H1 (cell line): ENCODE measurements around the gene CIRBP. TPM values are rescaled to one million over a fixed set of nuclear protein-coding genes. Genes with fewer than 3 reads are reported as not detected.

Experiments
- CTCF ChIA-PET: fragments of 300-600 bp; sonication (Branson Sonifier 250); formaldehyde crosslinking; loops from one replicate; lab custom pipeline; 2021; ENCODE audit not compliant: partially characterized antibody; lab: Charles Lee
- POLR2A ChIA-PET: fragments of 300-600 bp; sonication (Branson Sonifier 250); formaldehyde crosslinking; loops from one replicate; lab custom pipeline; 2021; ENCODE audit warnings: inconsistent platforms; ENCODE audit not compliant: partially characterized antibody; lab: Charles Lee
- DNase-seq, 2 experiments: peaks; one replicate each; pipeline versions ENCODE4 v3.0.0 to v3.0.0-alpha.2; 2010 to 2022; ENCODE audit warnings: low spot score in 2 of 2, low read depth in 1 of 2, mixed read lengths in 1 of 2
- FAIRE-seq: peaks from 2 replicates; lab custom pipeline; 2011; peaks lifted over from hg19 to GRCh38; lab: Jason Lieb, UNC
- H2AFZ ChIP-seq: 2 replicates; pipeline ENCODE4 v1.8.1; 2012; ENCODE audit warnings: low read length, inconsistent platforms
- H2AK5ac ChIP-seq: 2 replicates; pipeline ENCODE4 v1.6.1; 2013; ENCODE audit warnings: low read depth, low read length
- H2BK120ac ChIP-seq: replicated peaks from 2 replicates; pipeline ENCODE3; 2013; ENCODE audit warnings: low read depth, low read length, inconsistent platforms
- H2BK12ac ChIP-seq: 2 replicates; pipeline ENCODE4 v1.6.1; 2013; ENCODE audit warnings: low read depth, low read length
- H2BK15ac ChIP-seq: 2 replicates; pipeline ENCODE4 v1.6.1; 2013; ENCODE audit warnings: low read length
- H2BK20ac ChIP-seq: 2 replicates; pipeline ENCODE4 v1.6.1; 2013; ENCODE audit warnings: low read length
- H2BK5ac ChIP-seq: 2 replicates; pipeline ENCODE4 v1.6.1; 2013; ENCODE audit warnings: low read depth, low read length
- H3K14ac ChIP-seq: 2 replicates; pipeline ENCODE4 v1.6.1; 2013; ENCODE audit warnings: inconsistent platforms; ENCODE audit not compliant: insufficient read length
- H3K18ac ChIP-seq: 2 replicates; pipeline ENCODE4 v1.6.1; 2013; ENCODE audit warnings: low read length; ENCODE audit errors: extremely low read depth
- H3K23ac ChIP-seq: 2 replicates; pipeline ENCODE4 v1.6.1; 2013; ENCODE audit warnings: inconsistent platforms; ENCODE audit not compliant: insufficient read length
- H3K23me2 ChIP-seq: 2 replicates; pipeline ENCODE4 v1.6.1; 2013; ENCODE audit warnings: low read depth, low read length
- H3K27ac ChIP-seq: 2 replicates; pipeline ENCODE4 v1.6.1; 2011; ENCODE audit warnings: low read depth, low read length, inconsistent platforms
- H3K27me3 ChIP-seq, 4 experiments: replicated peaks in 1 of 4; 1 replicate in 1 of 4; 2 replicates in 3 of 4; pipeline versions ENCODE4 v1.6.1 to v1.8.1; 2011 to 2013; ENCODE audit warnings: low read length in 3 of 4, mild to moderate bottlenecking in 3 of 4, inconsistent platforms in 2 of 4, mixed read lengths in 2 of 4, moderate library complexity in 1 of 4; ENCODE audit not compliant: control insufficient read depth in 3 of 4, insufficient read depth in 3 of 4; ENCODE audit errors: extremely low read depth in 1 of 4
- H3K36me3 ChIP-seq, 4 experiments: 2 replicates each; pipeline versions ENCODE4 v1.6.1 to v1.8.1; 2011 to 2013; ENCODE audit warnings: mild to moderate bottlenecking in 4 of 4, low read length in 3 of 4, moderate library complexity in 2 of 4, control low read depth in 1 of 4, inconsistent platforms in 1 of 4; ENCODE audit not compliant: insufficient read depth in 4 of 4, control insufficient read depth in 2 of 4
- H3K4ac ChIP-seq: replicated peaks from 2 replicates; pipeline ENCODE3; 2013; ENCODE audit warnings: low read length, low read depth, mixed read lengths, inconsistent platforms; ENCODE audit not compliant: insufficient read length
- H3K4me1 ChIP-seq, 4 experiments: replicated peaks in 1 of 4; 1 replicate in 1 of 4; 2 replicates in 3 of 4; pipeline versions ENCODE4 v1.6.1 to v1.8.1; 2011 to 2013; ENCODE audit warnings: low read length in 3 of 4, inconsistent platforms in 2 of 4, mixed read lengths in 1 of 4; ENCODE audit not compliant: insufficient read depth in 4 of 4, control insufficient read depth in 3 of 4
- H3K4me2 ChIP-seq, 2 experiments: 2 replicates each; pipeline versions ENCODE4 v1.6.1 to v1.8.1; 2011 to 2013; ENCODE audit warnings: low read depth in 2 of 2, low read length in 2 of 2, control low read depth in 1 of 2, inconsistent platforms in 1 of 2, mild to moderate bottlenecking in 1 of 2; ENCODE audit not compliant: insufficient read depth in 1 of 2
- H3K4me3 ChIP-seq, 4 experiments: fragments of 200-600, 300-600 bp in 1 of 4; sonication (generic), shearing (Covaris generic), sonication (Bioruptor Twin) in 1 of 4; 2 replicates each; pipeline versions ENCODE4 v1.5.1 to v1.8.1; 2011 to 2016; ENCODE audit warnings: low read length in 4 of 4, low read depth in 3 of 4, control low read depth in 2 of 4, inconsistent platforms in 2 of 4, mild to moderate bottlenecking in 2 of 4, mixed read lengths in 1 of 4, moderate library complexity in 1 of 4; ENCODE audit not compliant: insufficient read depth in 2 of 4; ENCODE audit errors: extremely low read depth in 1 of 4
- H3K56ac ChIP-seq: replicated peaks from 2 replicates; pipeline ENCODE3; 2013; ENCODE audit warnings: low read depth, mild to moderate bottlenecking, mixed read lengths, low read length, inconsistent platforms; ENCODE audit not compliant: insufficient read length
- H3K79me1 ChIP-seq: 2 replicates; pipeline ENCODE4 v1.6.1; 2013; ENCODE audit warnings: low read depth, low read length, control low read depth
- H3K79me2 ChIP-seq, 2 experiments: 2 replicates each; pipeline versions ENCODE4 v1.6.1 to v1.8.1; 2012 to 2013; ENCODE audit warnings: low read length in 2 of 2, mild to moderate bottlenecking in 2 of 2, inconsistent platforms in 1 of 2; ENCODE audit not compliant: insufficient read depth in 2 of 2, control insufficient read depth in 1 of 2
- H3K9ac ChIP-seq, 4 experiments: replicated peaks in 1 of 4; 1 replicate in 1 of 4; 2 replicates in 3 of 4; pipeline versions ENCODE4 v1.6.1 to v1.8.1; 2011 to 2013; ENCODE audit warnings: low read depth in 3 of 4, low read length in 3 of 4, control low read depth in 2 of 4, mild to moderate bottlenecking in 2 of 4, moderate library complexity in 2 of 4, inconsistent platforms in 1 of 4; ENCODE audit errors: extremely low read depth in 1 of 4
- H3K9me3 ChIP-seq, 2 experiments: 2 replicates each; pipeline versions ENCODE4 v1.6.1 to v1.8.1; 2012 to 2013; ENCODE audit warnings: mild to moderate bottlenecking in 2 of 2, moderate library complexity in 2 of 2, control low read depth in 1 of 2, inconsistent platforms in 1 of 2, low read depth in 1 of 2, low read length in 1 of 2, mixed read lengths in 1 of 2; ENCODE audit not compliant: insufficient read depth in 2 of 2
- H4K20me1 ChIP-seq, 2 experiments: replicated peaks in 1 of 2; 2 replicates each; pipeline versions ENCODE3 to v1.8.1; 2011 to 2013; ENCODE audit warnings: inconsistent platforms in 2 of 2, low read length in 2 of 2, mild to moderate bottlenecking in 1 of 2; ENCODE audit not compliant: insufficient read depth in 2 of 2, control insufficient read depth in 1 of 2
- H4K5ac ChIP-seq: 2 replicates; pipeline ENCODE4 v1.6.1; 2013; ENCODE audit warnings: low read length, low read depth, mixed read lengths, inconsistent platforms; ENCODE audit not compliant: insufficient read length
- H4K8ac ChIP-seq: 2 replicates; pipeline ENCODE4 v1.8.0; 2013; ENCODE audit warnings: mild to moderate bottlenecking, moderate library complexity, low read length, inconsistent platforms; ENCODE audit not compliant: insufficient read depth; ENCODE audit errors: extremely low read depth
- H4K91ac ChIP-seq: replicated peaks from 2 replicates; pipeline ENCODE3; 2013; ENCODE audit warnings: low read length, mixed read lengths, inconsistent platforms; ENCODE audit not compliant: insufficient read length
- BRCA1 ChIP-seq: IDR thresholded peaks from 2 replicates; pipeline ENCODE4 v1.6.1; 2012; ENCODE audit warnings: low read depth, low read length, improper control_type of control experiment
- CBX8 ChIP-seq: fragments of 300-800, 300-1000 bp; sonication (generic); IDR thresholded peaks from 2 replicates; pipeline ENCODE4 v1.7.1; 2016; ENCODE audit warnings: low read depth, low read length, borderline replicate concordance
- CHD1 ChIP-seq: IDR thresholded peaks from 2 replicates; pipeline ENCODE4 v1.6.1; 2012; ENCODE audit warnings: low read depth, low read length, improper control_type of control experiment
- EP300 ChIP-seq, 2 experiments: IDR thresholded peaks; 1 replicate in 1 of 2; 2 replicates in 1 of 2; pipeline ENCODE4 v1.6.1; 2011 to 2012; ENCODE audit warnings: low read depth in 2 of 2, low read length in 2 of 2, mild to moderate bottlenecking in 2 of 2, borderline replicate concordance in 1 of 2, inconsistent platforms in 1 of 2, moderate library complexity in 1 of 2
- JUND ChIP-seq: IDR thresholded peaks from 2 replicates; pipeline ENCODE4 v1.6.1; 2011; ENCODE audit warnings: mild to moderate bottlenecking, improper control_type of control experiment, low read length
- PHF8 ChIP-seq: fragments of 200-600 bp; sonication (generic); conservative IDR thresholded peaks from 2 replicates; pipeline ENCODE4 v1.7.1; 2012; ENCODE audit warnings: low read depth, mild to moderate bottlenecking, inconsistent platforms, low read length, moderate library complexity
- RAD21 ChIP-seq, 2 experiments: IDR thresholded peaks in 1 of 2; conservative IDR thresholded peaks in 1 of 2; 2 replicates each; pipeline ENCODE4 v1.6.1; 2011; ENCODE audit warnings: low read depth in 2 of 2, low read length in 2 of 2, improper control_type of control experiment in 1 of 2, inconsistent platforms in 1 of 2, mild to moderate bottlenecking in 1 of 2, moderate library complexity in 1 of 2
- RBBP5 ChIP-seq: IDR thresholded peaks from 2 replicates; pipeline ENCODE4 v1.7.1; 2012; ENCODE audit warnings: low read depth, mild to moderate bottlenecking, inconsistent platforms, low read length, moderate library complexity, borderline replicate concordance
- RXRA ChIP-seq: IDR thresholded peaks from 2 replicates; pipeline ENCODE4 v1.6.1; 2011; ENCODE audit warnings: low read depth, mild to moderate bottlenecking, low read length, moderate library complexity; ENCODE audit not compliant: insufficient read depth
- SAP30 ChIP-seq: fragments of 300-600 bp; sonication (generic); IDR thresholded peaks from 2 replicates; pipeline ENCODE4 v1.7.1; 2012; ENCODE audit warnings: low read length, moderate library complexity, mild to moderate bottlenecking, inconsistent platforms; ENCODE audit not compliant: insufficient read depth, insufficient replicate concordance
- SIRT6 ChIP-seq: IDR thresholded peaks from one replicate; pipeline ENCODE4 v1.7.1; 2012; ENCODE audit warnings: low read length, inconsistent platforms
- TAF1 ChIP-seq: IDR thresholded peaks from 2 replicates; pipeline ENCODE4 v1.6.1; 2011; ENCODE audit warnings: mild to moderate bottlenecking, low read depth, low read length
- TBP ChIP-seq: IDR thresholded peaks from 2 replicates; pipeline ENCODE4 v1.6.1; 2011; ENCODE audit warnings: low read depth, low read length, improper control_type of control experiment
- TCF12 ChIP-seq: IDR thresholded peaks from 2 replicates; pipeline ENCODE4 v1.6.1; 2011; ENCODE audit warnings: low read depth, mild to moderate bottlenecking, low read length
- WGBS, 2 experiments: shearing (Covaris generic) in 1 of 2; methylation state at CpG; one replicate each; pipeline versions ENCODE4 v1.1.6 to v1.1.7; 2013 to 2015; ENCODE audit warnings: low lambda C conversion rate in 2 of 2, mixed read lengths in 2 of 2, inconsistent platforms in 1 of 2, low coverage in 1 of 2, missing lambda C conversion rate in 1 of 2; ENCODE audit not compliant: insufficient replicate concordance in 2 of 2, insufficient coverage in 1 of 2, insufficient read length in 1 of 2; ENCODE audit errors: extremely low coverage in 1 of 2, missing lambda C conversion rate in 1 of 2; 5-methylcytosine and 5-hydroxymethylcytosine counted together
- polyA plus RNA-seq, 7 experiments: library from polyadenylated mRNA; depleted of rRNA in 3 of 7; stranded (reverse) in 5 of 7; unstranded in 2 of 7; fragments of >200 nt in 5 of 7; fragments of 200-250 nt in 2 of 7; gene quantifications; 1 replicate in 5 of 7; 2 replicates in 1 of 7; 4 replicates in 1 of 7; pipeline versions ENCODE4 v1.2.1 to v1.2.3, GENCODE V29; 2011 to 2013; ENCODE audit warnings: missing spikeins in 2 of 7, mixed read lengths in 2 of 7
- total RNA-seq: library from RNA; stranded (reverse); fragmentation: NEBNext Ultra II Directional; extraction: Animal tissue kit (Norgen Biotek cat#: 25700); gene quantifications from 2 replicates; pipeline ENCODE4 v1.2.1, GENCODE V29; 2021

Gene CIRBP
- total and polyA plus RNA-seq, 2 of the 8 experiments (the other 6 are each of a cell fraction or from before 2014, with no cell fraction given) = 175 to 199 TPM

GRCh38 chr19:1278074-1278473 is 8.9 kb downstream of the CIRBP start:
- no peak overlapping the region for H3K9ac ChIP-seq
- H2BK12ac ChIP-seq = no peak overlapping the region
- no peak for DNase-seq
- 88% methylated on average over 12 of the region's 12 CpGs; no CpG with 5 or more reads in 1 of the 2 experiments for WGBS, 2 experiments
- H4K5ac ChIP-seq = no peak overlapping the region
- H3K56ac ChIP-seq = no peak overlapping the region
- POLR2A ChIA-PET = interaction anchor here (0.7 to 11.4 kb wide), 5 partner anchors 17 to 102 kb away, joined by 3 to 331 read pairs (median 5); partner anchors contain the start of gene CIRBP
- no peak overlapping the region for H2AK5ac ChIP-seq
- peaks cover 2 to 17% of the 10 kb centered on the region in 2 experiments for H4K20me1 ChIP-seq
- no peak overlapping the region for H3K23ac ChIP-seq
- H3K4me2 ChIP-seq = no peak overlapping the region
- no peak overlapping the region for H2BK120ac ChIP-seq
- no peak overlapping the region for H3K14ac ChIP-seq
- peaks cover 10% of the 10 kb centered on the region; the same call in 1 of the 2 replicates for H3K23me2 ChIP-seq
- H2BK5ac ChIP-seq = no peak overlapping the region
- H2AFZ ChIP-seq = no peak overlapping the region
- H4K91ac ChIP-seq = no peak overlapping the region
- H3K27me3 ChIP-seq = no peaks in the 10 kb centered on the region
- peaks cover 0 to 10% of the 10 kb centered on the region in 2 experiments; a peak in 1 of 4 replicates for H3K79me2 ChIP-seq
- H3K36me3 ChIP-seq = peaks cover 9 to 24% (median 16%) of the 10 kb centered on the region in 4 experiments
- peaks cover 9% of the 10 kb centered on the region for H3K79me1 ChIP-seq
- H4K8ac ChIP-seq = no peak overlapping the region
- H3K27ac ChIP-seq = no peak overlapping the region
- H2BK20ac ChIP-seq = no peak overlapping the region
- no peaks in the 10 kb centered on the region for H3K9me3 ChIP-seq
- H3K18ac ChIP-seq = no peak overlapping the region
- FAIRE-seq = no peak
- CTCF ChIA-PET = interaction anchor here (1.0 to 4.0 kb wide), 7 partner anchors 12 to 105 kb away, joined by 3 to 14 read pairs (median 4); no protein-coding TSS in a partner anchor
- peaks cover 0 to 20% (median 14%) of the 10 kb centered on the region in 4 experiments; a peak in 5 of 7 replicates for H3K4me1 ChIP-seq
- no peak overlapping the region for H3K4me3 ChIP-seq
- no peak overlapping the region for H2BK15ac ChIP-seq
- H3K4ac ChIP-seq = no peak overlapping the region
- TF ChIP-seq EP300 (IDR thresholded peaks at IDR 0.05; ENCODE audit: borderline replicate concordance in 1 of 2, low read depth in 2 of 2, low read length in 2 of 2) (no peak), JUND (no peak), RAD21 (IDR thresholded peaks at IDR 0.05 in 1 of 2, conservative IDR thresholded peaks at IDR 0.05 in 1 of 2; ENCODE audit: low read depth in 2 of 2, low read length in 2 of 2) (no peak), RXRA (no peak), CBX8 (no peak), BRCA1 (no peak), CHD1 (no peak), TAF1 (no peak), TCF12 (no peak), TBP (no peak), SAP30 (no peak), RBBP5 (no peak), SIRT6 (no peak), PHF8 (no peak)
